Activated CD8-positive, alpha-beta memory T cell treated with anti-CD3 and anti-CD28 coated beads for 48 hours (primary cell): ENCODE measurements around the gene PRR12.

Experiments used
- DNase-seq, 3 experiments: peaks; one replicate each; pipeline ENCODE4 v3.0.0-alpha.2; 2020; ENCODE audit warnings: low read depth in 2 of 3, low spot score in 2 of 3

Gene PRR12

GRCh38 chr19:49590971-49591730 is at the start of gene PRR12:
Gene PRR12 (plus strand): TSS chr19:49591182. CDS start chr19:49591655, 473 bp downstream.
- DNase-seq = peak in 2 of 3 experiments; percentile 61 to 66

DNA sequence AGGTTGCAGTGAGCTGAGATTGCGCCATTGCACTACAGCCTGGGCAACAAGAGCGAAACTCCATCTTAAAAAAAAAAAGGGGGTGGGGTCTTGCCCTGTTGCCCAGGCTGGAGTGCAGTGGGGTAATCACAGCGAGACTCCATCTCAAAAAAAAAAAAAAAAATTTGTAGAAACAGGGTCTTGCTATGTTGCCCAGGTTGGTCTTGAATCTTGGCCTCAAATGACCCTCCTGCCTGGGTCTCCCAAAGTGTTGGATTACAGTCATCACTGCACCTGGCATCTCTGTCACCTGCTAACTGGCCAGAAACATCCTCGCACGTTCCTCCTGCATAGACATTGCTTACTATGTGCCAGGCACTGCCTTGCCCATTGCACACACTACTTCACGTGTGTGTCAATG is 49.1 kb upstream of the PRR12 start:
- no peak for DNase-seq

GRCh38 chr19:49542446-49542845 is 48.5 kb upstream of the PRR12 start:
- no peak for DNase-seq

DNA sequence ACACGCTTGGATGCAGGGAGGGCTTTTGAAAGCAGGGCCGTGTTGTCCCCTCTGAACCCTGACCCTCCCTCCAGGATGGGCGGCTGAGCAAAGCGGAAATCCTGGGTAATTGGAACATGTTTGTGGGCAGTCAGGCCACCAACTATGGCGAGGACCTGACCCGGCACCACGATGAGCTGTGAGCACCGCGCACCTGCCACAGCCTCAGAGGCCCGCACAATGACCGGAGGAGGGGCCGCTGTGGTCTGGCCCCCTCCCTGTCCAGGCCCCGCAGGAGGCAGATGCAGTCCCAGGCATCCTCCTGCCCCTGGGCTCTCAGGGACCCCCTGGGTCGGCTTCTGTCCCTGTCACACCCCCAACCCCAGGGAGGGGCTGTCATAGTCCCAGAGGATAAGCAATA is 48.0 kb upstream of the PRR12 start:
- no peak for DNase-seq

DNA sequence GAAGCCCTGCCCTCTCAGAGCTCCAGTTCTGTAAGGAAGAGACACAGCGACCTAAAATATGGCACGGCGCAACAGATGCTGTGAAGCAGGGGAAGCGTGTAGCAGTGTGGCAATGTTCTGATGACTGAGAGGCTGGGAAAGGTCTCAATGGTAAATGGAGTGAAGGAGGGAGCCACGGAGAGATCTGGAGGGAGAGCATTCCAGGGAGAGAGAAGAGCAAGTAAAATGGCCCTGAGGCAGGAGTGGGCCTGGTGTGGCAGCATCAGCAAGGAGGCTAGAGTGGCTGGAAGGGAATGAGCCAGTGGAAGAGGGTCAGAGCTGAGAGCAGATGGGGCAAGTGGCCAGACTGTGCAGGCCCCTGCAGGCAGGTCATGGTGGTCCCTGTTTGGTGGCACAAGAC is 46.8 kb upstream of the PRR12 start:
- no peak for DNase-seq

DNA sequence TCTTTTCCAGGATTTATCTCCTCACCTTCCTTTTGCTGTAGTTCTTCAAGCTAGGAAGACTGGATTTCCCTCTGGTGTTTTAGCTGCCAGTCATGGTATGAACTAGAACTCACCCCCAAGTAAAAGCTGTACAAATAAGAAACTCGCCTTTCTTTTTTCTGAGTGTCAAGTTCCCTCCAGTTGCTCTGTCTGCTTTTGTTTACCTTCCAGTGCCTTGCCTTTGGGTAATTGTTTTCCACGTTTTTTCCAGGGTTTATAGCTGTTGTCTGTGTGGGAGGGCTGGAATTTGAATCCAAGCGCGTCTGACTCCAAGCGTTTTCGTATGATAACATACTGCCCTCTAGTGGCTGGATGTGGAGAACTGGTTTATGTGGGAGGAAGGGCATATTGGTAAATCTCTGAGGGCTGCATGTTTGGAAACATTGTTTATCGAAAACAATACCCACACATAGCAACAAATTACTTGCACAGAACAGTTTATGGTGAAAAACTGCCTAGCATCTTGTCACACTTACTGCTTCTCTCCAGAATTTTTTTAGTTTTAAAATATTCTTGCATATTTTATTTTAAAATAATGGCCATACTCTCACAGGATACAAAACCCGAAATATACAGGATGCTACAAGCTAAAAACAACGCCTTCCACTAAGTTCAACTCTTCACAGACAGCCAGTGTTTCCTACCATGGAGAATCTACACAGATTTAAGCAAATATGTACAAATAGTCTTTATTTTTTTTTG is 44.0 kb upstream of the PRR12 start:
- DNase-seq = no peak

DNA sequence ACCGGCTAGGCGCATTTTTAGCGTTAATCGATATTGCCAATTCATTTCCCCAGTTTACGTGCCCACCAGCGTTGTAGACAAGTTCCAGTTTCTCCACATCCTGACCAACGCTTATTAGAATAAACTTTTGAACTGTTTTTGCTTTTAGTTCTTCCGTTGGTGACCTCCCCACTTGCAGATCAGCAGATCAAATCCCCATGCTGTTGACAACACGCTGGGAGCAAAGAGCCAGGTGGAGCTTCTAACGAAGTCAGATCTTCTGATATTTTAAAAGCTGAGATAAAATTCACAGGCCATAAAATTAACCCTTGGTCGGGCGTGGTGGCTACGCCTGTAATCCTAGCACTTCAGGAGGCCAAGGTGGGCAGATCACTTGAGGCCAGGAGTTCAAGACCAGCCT is 41.9 kb upstream of the PRR12 start:
- no peak for DNase-seq

GRCh38 chr19:49551531-49551930 is 39.5 kb upstream of the PRR12 start:
- no peak for DNase-seq

DNA sequence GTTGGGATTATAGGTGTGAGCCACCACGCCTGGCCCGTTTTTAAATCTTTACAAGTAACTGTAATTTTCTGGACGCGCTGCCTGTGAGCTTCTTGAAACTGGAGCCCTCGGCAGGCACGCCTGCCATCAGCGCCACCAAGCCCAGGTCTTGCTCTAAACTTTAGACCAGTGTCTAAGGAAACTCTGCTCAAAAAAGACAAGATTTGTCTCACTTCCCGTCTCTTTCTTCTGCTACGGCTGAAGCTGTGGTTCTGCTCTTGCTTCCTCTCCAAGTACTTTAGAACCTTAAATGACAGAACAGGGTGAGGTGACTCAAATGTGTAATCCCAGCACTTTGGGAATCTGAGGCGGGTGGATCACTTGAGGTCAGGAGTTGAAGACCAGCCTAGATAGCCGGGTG is 38.2 kb upstream of the PRR12 start:
- DNase-seq = no peak

DNA sequence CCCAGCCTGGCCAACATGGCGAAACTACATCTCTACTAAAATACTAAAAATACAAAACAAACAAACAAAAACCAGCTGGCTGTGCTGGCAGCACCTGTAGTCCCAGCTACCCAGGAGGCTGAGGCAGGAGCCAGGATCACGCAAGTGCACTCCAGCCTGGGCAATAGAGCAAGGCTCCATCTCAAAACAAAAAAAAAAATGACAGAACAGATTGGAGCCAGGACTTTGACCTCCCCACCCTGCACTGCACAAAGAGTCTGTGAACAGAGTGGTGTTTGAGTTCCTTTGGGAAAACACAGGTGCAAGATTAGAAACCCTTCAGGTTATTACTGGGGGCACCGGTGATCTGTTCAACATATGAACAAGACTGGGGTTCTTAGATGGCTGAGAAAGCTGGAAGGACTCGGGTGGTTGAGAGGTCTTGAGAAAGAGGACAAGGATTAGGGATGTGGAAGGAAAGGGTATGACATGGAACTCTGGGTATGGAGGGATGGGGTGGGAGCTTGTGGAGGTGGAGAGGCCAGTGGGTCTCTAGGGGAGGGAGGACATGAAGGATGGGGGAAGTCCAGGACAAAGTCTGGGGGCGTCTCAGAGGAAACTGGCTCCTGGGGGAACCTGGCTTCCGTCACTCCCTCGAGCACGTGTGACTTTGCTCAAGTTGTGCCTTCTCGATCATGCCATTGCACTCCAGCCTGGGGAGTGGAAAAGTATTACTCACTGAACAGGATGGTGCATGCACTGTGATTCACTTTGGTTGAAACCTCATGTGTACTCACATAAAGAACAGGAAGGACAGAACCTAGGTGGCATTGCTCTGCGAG is 37.3 kb upstream of the PRR12 start:
- no peak for DNase-seq

- no peak for DNase-seq
Measured at GRCh38 chr19:49554701-49555181, 36.2 kb upstream of the PRR12 start.

DNA sequence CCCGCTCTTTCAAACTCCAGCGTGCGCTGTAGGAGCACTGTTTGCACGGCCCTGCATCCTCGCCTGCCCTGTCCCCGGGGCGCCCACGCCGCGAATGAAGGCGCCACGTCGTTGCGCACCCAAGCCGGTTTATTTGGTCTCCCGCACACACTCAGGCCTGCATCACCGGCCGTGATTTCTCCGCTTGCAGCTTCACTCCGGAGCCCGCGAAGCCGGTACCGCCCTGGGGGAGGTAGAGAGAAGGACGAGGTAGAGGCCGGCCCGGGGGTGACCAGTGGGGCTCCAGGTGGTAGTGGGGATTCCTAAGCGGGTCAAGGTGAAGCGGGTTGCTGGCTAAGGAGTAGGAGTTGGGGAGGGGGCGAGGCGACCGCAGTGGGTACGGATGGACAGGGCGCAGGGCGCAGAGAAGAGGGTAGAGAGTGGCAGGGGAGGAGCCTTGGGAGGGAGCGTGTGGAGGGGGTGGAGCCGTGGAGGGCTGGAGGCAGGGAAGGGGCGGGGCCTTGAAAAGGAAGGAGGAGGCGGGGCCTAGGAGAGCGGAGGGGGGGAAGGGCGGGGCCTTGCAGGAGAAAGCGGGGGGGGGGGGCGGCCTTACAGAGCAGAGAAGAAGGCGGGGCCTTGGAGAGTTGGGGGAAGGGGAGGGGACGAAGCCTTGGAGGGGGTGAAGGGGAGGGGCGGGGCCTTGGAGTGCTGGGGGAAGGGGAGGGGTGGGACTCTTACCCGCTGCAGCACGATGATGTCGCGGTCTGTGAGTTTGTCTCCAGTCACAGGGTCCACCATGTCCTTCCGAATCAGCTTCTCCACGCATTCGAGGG is 35.2 kb upstream of the PRR12 start:
- DNase-seq = no peak

DNA sequence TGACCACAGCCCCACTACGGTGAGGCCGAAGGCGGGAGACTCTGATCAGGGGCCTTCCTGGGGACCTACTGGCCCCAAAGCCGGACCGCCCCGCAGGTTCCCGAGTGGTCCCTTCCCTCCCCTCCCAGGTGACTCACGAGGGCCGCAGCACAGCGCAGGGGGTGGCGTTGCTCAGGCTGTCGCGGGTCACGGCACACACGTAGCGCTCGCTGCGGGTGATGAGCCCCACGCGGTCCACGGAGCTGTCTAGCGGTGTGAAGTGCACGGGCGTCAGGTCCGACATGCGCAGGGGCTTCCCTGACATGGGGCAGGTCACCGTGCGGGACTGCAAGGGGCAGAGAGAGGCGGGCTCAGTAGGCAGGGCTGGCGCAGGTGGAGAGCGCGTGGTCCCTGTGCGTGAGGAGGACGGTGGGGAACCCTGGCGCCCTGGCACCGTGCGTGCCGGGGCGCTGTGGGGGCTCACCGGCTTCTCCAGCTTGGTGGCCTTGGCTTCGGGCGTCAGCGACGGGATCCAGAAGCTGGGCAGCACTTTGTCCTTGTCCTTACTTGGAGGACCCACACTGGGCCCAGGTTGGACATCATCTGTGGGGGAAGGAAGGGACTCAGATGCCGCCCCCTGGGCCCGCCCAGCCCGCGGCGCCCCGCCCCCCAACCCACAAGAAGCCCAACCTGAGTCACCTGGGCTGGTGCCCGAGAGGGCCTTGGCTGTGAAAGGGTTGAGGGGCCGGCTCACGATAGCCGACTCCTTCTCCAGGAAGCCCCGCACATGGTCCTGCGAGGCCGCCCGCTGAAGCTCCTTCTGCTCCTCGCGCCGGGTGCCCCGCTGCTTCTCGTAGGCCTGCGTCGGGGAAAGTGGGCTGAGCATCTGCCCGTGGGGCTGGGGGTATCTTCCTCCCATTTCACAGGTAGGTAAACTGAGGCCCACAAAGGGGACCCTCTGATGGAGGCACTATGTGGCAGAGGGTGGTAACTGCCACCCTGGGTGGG is 34.3 kb upstream of the PRR12 start:
- no peak for DNase-seq

GRCh38 chr19:49557641-49558325 is 33.2 kb upstream of the PRR12 start:
- no peak for DNase-seq

- DNase-seq = no peak
Measured at GRCh38 chr19:49558591-49558990, 32.4 kb upstream of the PRR12 start.

- no peak for DNase-seq
Measured at GRCh38 chr19:49559443-49559842, 31.5 kb upstream of the PRR12 start.

DNA sequence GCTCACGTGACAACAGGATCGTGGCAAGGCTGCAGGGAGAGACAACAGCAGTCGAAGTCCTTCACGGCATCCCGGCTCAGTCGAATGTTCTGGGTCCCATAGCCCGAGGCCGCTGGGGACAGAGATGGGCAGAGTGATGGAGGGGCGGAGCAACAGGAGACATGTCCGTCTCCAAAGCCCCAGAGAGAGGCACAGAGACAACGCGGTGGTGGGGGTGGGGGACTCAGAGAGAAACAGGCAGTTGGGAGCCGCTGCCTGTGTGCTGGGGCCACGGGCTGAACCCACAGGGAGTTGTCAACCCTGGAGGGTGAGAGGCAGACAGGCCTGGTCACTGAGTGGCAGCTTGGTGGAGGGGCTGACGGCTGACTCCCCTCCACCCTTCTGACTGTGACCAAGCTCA is 31.1 kb upstream of the PRR12 start:
- DNase-seq = no peak

- DNase-seq = no peak
Measured at GRCh38 chr19:49560358-49560900, 30.6 kb upstream of the PRR12 start.

GRCh38 chr19:49564616-49565045 is 26.4 kb upstream of the PRR12 start:
- DNase-seq = no peak
